NCI-H1436 treated with DMSO at 0.1 percent for 48 hours (cell line): ENCODE measurements around the gene GRID1.

ENCODE experiments used
- DNase-seq: peaks from one replicate; lab custom pipeline; 2025; lab: John Stamatoyannopoulos, UW

Gene GRID1

DNA sequence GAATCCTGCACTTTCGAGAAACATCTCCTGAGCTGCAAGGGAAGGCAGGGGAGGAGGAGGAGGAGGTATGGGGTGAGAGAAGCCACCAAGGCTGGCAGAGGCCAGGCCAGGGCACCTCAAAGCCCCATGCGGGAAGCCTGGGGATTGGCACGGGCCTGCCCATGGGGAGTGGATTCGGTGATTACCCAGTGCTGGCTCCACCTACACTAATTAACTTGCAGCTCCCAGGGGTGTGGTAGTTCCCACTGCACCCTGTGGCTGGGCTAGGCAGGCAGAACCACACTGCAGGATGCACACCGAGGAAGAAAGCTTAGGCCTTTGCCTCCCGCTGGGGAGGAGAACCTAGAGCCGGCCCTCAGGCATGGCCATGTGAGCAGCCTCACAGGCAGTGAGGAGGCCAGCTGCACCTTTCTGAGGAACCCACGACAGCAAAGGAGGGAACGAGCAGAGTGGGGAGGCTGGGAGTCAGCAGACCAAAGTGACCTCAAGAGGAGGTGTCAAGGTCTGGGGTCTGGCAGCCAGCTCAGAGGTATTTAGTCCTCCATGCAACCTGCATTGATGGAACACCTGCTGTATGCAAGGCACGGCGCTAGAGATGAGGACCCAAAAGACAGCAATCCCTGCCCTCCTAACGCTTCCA lies 27.2 kb downstream of the GRID1 start:
- peak; percentile 90 for DNase-seq

DNA sequence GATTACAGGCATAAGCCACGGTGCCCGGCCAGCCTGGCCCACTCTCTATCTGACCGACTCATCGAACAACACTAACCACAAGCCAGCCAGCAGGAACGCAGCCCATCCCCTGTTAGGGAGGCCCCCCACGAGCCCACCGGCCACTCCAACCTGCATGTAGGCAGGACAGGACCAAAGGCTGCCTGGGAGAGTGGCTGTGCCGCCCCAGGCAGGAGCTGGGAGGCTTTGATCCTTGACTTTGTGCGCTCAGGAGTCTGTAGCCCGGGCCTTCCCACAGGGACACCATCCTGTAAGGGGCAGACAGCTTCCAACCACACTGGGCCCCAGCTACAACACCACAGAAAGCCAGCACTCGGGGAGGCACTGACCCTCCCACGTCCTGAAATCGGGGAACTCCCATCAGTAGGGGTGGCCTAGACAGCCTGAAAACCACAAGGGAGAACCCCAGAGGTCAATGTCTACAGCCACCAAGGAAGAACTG lies 29.4 kb downstream of the GRID1 start:
- no peak for DNase-seq

DNA sequence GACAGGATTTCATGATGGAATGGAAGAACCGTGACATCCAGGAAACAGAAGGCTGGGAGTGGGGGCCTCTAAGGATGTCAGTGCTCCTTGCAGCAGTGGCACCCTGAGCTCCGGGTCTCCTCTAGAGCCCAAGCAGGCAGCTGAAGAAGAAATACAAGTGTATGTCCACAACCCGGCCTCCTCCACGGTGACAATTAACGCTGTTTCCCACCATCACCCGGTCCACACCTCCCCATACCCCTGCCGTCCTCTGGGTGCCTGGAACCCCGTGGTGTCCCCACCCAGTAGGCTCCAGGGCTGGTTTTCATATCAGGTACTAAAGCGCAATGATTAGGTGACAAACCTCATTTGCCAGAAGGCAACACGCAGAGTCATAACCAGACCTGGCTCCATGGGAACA lies 30.3 kb downstream of the GRID1 start:
- no peak for DNase-seq

DNA sequence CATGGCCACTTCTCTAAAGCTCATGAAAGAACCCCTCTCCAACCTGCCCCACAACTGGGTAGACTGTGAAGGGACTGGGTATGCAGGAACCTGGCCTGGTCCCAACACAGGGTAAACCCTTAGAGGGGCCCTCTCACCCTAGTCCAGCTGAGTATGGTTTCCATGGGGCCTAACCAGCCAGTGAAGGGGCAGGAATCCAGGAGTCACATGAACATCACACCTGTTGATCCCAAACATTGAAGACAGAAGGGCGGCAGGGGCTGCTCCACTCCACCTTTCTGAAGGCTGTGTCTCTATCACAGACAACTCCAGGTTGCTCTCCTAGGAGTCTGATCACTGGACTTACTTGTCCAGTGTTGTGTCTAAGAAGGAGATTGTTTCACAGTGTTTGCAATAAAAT lies 30.8 kb downstream of the GRID1 start:
- DNase-seq, result no peak

DNA sequence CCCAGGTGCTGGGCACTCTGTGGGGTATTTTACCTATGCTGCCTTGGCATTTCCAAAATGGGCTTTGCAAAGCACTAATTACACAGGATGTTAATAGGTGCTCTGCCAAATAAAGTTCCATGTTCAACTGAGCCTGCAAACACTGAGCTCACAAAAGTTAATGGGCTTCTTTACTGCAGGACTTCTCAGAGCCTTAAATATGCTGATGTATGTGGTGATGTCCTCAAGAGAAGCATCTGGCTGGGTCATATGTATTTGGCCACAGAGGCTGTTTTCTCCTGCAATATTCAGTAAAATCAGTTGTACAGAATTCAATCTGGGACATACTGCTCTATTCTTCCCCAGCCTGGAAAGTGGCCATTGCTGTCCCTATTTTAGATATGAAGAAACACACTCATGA lies 31.3 kb downstream of the GRID1 start:
- no peak for DNase-seq

DNA sequence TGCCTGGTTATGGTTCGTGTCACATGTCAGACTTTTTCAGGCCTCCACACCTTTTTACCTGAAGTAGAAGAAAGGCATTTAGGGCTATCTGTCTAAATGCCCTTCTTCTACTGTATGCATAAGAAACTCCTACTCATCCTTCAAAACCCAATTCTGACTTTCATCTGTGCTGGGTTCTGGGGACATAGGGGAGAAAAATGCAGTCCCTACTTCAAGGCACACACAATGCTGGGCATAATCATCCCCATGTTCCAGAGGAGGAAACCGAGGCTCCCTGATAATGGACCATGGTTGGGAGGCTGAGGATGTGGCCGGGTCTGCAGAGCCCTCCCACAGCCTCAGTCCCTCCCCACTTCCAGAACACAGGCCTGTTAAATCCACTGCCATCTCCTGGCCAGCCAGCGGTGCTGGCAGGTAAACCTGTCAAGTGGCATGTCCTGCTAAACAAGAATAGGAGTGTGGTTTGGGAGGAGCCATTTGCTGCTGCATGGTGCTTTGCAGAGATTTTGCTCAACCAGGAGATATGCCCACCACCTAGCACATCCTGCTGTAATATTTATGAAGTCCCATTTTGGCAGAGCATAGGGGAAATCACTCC lies 32.0 kb downstream of the GRID1 start:
- peak; percentile 46 for DNase-seq

DNA sequence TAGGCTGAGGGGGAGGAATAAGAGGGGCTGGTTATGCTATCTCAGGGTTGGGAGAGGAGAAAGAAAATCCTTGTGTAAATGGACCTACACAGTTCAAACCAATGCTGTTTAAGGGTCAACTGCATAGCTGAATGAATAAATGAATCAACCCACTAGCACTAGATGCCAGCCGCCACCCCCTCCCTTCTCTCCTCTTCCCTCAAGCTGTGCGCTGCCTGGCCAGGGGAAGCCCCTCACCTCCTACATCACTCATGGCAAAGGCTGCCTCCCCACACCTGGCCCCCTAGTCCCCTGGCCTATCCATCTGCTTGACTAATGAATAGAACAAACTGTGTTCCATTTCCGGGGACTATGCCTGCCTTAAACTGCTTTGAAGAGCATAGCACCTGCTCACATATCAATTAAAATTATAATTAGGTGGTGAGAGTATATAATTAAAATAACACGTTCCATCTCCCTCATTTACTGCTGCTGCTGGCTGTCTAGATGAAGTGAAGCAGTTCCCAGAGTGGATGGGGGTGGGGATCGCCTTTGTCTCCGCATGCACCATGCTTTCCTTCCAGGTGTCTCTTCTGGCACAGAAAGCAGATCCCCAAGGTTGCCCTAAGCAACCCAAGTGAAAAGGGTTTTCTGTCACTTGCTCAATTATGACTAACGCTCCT lies 32.6 kb downstream of the GRID1 start:
- peak; percentile 99 for DNase-seq

DNA sequence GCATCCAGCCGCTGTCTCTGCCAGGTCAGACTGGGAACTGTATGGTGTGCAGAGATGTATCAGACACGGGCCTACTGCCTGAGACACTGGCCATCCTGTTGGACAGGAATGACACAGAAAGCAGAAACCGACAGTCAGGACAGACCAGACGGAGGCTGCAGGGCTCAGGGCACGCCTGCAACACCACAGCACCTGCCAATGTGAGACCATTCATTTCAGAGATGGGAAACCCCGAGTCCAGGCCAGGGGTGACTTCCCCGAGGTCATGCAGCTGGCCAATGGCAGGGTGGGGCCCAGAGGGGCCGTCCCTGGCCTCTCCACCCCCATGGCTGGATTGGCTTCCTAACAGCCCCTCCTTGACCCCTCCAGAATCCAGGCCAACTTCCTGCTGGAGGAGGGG lies 34.7 kb downstream of the GRID1 start:
- DNase-seq, result no peak

DNA sequence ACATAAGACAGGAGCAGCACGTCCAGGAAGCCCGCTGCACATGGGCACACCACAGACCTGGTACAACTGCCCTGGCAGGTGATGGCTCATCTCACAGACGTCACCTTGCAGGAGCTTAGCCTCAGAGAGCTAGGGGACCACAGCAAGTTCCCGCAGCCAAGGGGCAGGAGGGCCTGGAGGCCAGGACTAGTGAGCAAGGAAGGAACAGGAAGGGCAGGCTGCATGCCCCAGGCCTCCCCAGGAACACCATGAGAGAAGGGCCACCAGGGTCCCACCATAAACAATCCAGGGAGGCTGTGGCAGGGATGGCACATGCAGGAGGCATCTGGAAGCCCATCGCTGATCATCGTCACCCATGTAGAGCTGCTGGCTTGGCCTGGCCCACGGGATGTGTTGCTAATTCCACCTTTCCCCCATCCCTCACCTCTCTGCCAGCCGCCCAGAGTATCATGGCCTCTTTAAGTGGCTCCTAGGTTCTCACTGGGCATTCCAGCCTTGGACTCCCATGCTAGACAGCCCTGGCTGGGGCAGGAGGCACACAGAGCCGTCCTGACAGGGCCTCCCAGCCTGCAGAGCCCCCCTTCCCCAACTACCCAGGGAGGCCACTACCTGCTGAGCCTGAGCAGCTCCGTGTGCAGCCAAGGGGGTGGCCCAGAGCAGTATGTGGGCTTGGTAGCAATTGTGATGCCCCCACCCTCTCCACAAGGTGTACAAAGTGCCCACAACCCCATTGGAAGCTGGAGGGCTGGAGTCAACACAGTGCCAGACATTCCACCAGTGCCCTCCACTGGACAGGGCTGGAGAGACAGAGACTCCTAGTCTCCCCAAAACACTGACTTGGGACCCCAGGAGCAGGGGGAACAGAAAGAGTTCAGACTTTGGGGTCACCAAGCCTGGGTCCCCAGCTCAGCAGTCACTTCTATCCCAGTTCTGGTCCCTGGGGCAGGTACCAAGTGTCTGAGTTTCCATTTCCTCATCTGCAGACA lies 35.5 kb downstream of the GRID1 start:
- DNase-seq, result no peak

DNA sequence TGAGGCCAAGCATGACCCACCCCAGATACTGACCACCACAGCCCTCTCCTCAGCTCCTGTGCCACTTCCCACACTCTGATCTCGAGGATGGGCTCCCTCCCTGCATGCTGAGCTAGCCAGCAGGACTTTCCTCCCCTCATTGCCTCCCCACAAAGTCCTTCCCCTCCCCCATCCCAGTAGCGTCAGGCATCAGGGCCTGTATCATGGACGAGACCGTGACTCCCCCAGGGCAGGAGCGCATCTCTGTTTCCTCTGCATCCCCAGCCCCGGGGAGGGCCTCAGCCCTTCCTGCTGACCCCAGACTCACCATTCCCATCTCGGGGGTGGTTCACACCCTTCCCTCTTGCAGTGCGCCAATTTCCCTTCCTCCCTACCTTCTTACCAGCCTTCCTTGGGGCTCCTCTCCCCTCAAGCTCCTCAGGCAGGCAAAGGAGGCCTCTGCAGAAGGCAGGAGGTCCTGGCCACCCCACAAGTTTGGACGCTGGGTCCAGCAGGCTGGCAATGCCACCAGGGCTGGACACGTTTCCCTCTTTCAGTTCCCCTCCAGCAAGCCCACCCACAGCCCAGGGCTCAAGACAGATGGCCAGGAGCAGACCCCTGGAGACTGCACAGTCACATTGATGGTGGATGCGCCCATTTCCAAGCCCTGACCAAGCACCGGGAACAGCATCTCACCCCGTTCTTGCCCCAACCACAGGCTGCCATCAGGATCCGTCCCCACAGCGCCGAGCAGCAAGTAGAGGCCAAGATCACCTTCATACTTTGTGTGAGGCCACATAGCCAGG lies 36.5 kb downstream of the GRID1 start:
- no peak for DNase-seq

DNA sequence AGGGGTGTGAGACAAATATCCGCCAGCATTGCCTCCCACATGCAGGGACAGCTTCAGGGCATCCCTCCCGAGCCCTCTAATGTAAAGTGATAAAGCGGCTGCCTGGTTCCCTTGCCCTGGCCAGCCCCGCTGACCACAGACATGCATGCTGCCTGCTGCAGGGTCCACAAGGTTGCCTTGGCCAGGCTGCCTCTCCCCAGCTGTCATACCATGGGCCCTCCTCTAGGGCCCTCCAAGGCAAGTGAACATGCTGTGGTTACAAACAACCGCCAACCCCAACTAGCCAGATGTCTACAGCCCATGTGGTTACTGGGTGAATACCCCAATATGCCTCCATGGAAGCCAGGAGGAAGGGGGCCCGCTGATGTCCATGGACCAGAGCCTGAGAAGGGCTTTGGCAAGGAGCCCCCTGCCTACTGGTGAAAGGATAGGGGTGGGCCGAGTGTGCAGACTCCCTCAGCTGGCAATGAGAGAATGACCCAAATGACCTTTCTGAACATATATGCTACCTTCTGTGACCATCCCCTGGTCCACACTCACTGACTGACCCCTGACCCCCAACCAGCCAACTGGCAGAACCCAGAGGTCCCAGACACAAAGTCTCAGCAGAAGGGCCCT lies 37.4 kb downstream of the GRID1 start:
- no peak for DNase-seq

DNA sequence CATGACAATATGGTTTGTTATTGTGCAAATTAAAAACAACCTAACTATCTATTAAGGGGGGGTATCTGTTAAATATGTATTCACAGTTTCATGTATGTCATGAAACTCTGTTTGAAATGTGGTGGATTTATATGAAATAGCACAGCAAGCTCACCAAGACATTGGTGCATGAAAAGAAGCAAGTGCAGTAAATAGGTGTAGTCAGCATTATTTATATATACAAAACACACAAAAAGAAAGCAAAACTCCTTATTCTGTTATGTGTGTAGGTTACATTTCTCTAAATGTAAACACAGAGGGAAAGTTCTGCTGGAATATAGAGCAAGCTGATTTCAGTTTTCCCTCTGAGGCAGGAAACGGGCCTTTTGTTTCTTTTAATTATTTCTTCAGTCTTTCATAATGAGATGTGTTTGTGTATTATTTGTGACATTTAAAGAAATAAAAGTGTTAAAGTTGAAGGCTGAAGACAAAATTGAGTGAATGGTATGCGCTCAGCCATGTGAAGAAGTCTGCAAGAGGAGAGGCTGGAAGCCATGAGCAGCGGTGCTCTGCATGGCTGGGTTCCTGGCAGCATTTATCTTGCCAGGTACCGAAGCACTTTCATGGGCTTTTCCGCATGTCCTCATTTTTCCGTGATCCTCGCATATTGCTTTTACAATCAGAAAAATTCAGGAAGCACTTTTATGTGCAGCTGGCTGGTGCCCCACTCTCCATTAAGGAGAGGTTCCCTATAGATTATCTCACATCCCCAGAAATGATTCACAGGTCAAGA lies 38.5 kb downstream of the GRID1 start:
- DNase-seq, result no peak

DNA sequence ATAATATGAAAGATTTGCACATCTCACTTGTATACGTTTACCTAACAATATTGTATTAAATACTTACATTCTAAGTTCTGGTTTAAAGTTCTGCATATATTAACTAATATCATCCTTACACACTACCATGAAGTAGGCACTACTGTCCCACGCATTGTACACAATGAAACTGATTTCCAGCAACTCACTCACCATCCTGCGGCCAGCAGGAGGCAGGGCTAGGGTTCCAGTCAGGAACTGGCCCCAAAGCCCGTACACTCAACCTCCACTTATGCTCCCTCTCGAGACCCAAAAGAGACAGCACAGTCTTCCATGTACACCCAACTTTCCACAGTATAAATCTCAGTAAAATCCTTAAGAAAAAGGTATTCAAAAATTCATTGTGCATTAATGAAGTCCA lies 41.4 kb downstream of the GRID1 start:
- DNase-seq, result no peak

DNA sequence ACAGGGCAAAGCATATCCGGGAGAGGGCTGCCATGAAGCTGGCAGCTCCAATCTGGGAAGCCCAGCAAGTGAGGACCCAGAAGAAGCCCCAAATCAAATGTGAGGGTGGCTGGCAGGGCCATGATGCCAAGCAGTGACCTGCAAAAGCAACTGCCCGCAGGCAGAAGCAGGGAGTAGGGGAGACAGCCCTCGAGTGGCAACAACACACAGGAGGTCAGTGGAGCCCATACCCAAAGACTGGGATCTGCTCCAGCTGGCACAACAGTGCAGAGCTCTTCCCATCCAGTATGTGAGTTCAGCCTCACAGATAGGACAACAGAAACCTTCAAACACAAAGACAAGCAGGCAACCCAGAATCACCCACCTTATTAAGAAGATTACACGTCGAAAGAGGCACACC lies 45.0 kb downstream of the GRID1 start:
- no peak for DNase-seq

DNA sequence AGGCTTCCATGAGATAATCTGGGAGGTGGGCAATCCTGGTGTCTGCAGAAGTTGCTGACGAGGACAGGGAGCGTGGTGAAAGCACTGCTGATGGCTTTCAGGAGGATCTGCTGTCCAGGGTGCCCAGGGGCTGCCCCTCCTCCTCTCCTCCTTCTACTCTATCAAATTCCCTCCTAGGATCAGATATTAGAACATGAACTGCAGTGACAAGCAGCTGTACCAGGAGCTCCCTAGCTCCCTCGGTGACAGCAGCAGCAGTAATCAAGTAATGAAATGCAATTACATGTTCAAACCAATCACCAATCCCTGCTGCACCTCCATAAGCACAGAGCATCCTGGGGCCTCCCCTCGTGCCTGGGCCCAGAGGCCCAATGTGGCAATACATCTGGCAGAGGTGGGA lies 46.9 kb downstream of the GRID1 start:
- no peak for DNase-seq

DNA sequence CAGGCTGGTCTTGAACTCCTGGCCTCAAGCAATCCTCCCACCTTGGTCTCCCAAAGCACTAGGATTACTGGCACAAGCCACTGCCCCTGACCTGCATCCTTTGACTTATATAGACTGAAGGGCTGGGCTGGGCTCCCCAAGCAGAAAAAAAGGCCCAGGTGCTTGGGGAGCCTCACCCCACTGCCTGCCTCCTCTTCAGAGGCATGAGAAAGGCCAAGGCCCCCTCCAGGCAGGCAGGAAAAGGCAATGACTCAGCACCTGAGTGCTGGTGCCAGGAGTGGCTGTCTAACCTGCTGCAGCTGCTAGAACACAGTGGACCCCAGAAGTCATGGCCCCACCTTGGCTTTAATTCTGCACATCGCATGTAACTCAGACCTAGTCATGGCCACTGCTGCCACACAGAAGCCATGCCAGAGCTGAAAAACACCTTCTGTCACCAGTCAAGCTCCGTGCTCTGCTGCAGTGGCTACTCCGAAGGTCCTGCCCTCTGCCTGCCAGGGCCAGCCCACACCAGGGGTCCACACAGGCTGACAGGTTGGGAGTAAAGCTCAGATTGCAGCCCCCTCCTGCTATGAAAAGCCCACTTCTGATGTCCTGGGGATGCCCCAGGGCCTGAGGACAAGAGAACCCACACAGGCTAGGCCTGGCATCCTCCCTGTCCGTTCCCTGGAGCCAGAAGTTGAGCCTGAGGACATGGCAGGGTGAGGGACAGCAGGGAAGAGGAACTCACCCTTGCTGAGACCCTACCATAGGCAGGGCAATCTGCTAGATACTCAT lies 48.5 kb downstream of the GRID1 start:
- DNase-seq, result no peak

DNA sequence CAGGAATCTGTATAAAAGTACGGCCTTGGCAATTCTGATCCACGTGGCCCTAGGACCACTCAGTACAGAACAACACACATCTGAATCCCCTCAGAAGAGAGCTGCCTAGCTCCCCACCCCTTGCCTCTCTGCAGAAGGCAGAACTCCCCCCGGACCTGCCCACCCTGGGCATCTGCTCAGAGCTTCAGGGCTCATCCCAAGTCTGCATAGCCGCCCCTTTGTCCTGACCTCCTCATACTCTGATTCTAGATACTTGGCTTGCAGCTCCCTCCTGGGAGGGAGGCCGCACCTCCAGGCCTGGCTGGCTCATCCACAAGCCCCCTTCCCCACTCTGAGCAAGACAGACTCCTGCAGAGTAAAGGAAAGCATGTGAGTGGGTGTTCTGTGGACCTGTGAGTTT lies 49.6 kb downstream of the GRID1 start:
- DNase-seq, result no peak

DNA sequence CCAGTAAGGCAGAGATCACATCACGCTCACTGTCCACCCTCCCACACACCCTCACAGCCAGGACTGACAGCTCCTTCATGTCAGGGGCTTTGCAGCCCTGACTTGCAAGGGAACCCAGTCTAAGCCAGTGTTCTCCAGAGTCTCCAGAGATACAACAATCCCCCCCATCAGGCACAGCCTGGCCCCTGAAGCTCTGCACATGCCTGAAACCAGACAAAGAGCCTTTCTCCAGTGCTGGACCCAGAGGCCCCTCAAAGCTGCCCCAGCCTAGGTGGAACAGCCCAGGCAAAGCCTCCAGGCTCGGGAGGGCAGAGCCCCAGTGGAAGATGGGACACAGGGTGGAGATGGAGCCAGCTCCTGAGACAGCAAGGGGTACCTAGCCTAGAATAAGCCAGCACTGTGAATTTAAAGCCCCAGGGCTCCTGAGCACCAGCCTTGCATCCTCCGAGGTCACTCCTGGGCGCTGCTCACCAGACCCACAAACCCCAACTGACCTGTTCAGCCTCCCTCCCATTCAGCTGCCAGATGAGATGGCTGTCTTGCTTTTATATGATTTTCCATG lies 50.2 kb downstream of the GRID1 start:
- no peak for DNase-seq

DNA sequence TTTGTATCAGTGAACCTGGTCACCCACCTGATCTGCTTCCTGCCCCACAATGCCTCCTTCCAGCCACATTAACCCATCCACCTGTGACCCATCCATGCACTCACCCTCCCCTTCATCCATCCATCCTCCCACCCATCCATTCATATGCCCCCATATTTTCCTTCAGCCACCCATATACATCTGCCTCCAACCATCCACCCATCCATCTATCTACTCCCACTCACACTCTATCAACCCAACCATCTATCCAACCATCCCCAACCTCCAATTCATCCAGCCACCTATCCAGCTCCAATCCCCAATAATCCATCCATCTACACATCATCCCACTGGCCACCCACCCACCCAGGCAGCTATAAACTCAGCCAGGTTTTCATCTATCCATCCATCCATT lies 51.0 kb downstream of the GRID1 start:
- DNase-seq, result no peak
